Measurements from ENCODE around the gene AHSP.
"Not testable (repeated sequence)": the region's sequence is repeated elsewhere in the genome, so short reads cannot be mapped to it uniquely, and the experiment has no call there.

AHSP gene

DNA sequence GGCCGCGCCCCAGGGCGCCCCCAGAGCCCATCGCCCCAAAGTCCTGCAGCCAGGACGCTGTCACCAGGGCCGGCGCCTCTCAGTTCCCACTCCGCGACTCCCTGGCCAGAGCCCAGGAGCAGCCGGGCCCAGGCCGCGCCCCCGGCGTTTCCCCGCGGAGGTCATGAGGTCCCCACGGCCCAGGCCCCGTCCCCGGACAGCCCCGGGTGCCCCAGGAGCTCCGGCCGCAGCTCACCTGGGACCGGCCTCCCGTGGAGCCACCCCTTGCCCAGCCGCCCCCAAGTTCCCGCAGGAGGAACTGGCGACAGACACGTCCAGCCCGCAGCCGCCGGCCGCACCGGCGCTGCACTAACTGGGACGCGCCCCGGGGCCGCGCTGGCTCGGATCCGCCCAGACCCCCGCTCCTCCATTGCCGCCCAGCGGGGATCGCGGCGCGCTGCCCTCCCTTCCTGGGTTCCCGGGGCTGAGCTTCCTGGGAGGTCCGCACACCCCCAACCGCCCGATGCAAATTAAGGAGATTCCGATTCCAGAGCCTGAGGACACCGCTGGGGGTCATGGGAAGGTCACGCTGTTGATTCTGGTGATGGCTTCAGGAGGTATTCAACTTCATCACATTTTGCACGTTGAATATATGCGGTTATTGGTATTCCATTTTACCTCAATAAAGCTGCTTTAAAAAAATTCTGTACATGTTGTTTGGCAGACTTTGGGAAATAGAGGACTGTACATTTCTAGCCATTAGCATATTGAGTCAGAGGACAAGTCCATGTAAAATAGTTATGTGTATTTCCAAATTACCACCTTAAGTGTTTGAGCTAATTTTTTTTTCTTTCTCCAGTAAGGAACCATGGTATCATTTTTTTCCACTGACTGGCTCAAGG, 9.9 kb downstream of the AHSP start:
- TF ChIP-seq, protein P1, sequence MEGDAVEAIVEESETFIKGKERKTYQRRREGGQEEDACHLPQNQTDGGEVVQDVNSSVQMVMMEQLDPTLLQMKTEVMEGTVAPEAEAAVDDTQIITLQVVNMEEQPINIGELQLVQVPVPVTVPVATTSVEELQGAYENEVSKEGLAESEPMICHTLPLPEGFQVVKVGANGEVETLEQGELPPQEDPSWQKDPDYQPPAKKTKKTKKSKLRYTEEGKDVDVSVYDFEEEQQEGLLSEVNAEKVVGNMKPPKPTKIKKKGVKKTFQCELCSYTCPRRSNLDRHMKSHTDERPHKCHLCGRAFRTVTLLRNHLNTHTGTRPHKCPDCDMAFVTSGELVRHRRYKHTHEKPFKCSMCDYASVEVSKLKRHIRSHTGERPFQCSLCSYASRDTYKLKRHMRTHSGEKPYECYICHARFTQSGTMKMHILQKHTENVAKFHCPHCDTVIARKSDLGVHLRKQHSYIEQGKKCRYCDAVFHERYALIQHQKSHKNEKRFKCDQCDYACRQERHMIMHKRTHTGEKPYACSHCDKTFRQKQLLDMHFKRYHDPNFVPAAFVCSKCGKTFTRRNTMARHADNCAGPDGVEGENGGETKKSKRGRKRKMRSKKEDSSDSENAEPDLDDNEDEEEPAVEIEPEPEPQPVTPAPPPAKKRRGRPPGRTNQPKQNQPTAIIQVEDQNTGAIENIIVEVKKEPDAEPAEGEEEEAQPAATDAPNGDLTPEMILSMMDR (IDR thresholded peaks at IDR 0.05): no peak
- Mint-ChIP-seq H3K9me3 (peaks cover 43% of the 10 kb centered on the region), H3K4me3 (peak overlapping the region; percentile 58), H3K4me1 (no peaks in the 10 kb centered on the region), H3K27me3 (ENCODE audit: low read depth, poor library complexity) (peaks cover 37% of the 10 kb centered on the region), H3K27ac (no peak overlapping the region), H3K36me3 (ENCODE audit: low read depth) (no peaks in the 10 kb centered on the region)
- peak; percentile 30 for DNase-seq

DNA sequence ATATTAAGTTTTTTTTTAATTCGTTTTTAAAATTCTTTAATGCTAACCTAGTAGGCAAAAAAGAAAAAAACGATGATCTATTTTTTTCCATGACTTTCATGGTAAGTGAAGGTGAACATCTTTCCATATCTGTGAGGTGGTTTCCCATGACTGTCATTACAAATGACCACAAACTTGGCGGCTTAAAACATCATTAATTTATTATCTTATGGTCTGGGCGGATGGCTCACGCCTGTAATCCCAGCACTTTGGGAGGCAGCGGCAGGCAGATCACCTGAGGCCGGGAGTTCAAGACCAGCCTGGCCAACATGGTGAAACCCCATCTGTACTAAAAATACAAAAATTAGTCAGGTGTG, 10.5 kb downstream of the AHSP start:
- not testable (repeated sequence) for H3K27ac Mint-ChIP-seq

DNA sequence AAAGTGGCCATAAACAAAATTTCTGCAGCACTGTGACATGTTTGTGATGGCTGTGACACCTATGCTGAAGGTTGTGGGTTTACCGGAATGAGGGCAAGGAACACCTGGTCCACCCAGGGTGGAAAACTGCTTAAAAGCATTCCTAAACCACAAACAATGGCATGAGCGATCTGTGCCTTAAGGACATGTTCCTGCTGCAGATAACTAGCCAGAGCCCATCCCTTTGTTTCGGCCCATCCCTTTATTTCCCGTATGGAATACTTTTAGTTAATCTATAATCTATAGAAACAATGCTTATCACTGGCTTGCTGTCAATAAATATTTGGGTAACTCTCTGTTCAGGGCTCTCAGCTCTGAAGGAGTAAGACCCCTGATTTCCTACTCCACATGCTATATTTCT, 12.1 kb downstream of the AHSP start:
- DNase-seq; H3K4me1 Mint-ChIP-seq; H3K4me3 Mint-ChIP-seq; H3K27ac Mint-ChIP-seq; H3K36me3 Mint-ChIP-seq (ENCODE audit: low read depth): not testable (repeated sequence)
- peaks cover 28% of the 10 kb centered on the region for H3K27me3 Mint-ChIP-seq (ENCODE audit: low read depth, poor library complexity)
- peaks cover 55% of the 10 kb centered on the region for H3K9me3 Mint-ChIP-seq

More for the DNA sequence above, 10.5 kb downstream of the AHSP start:
- DNase-seq; H3K4me3 Mint-ChIP-seq; H3K4me1 Mint-ChIP-seq; H3K36me3 Mint-ChIP-seq (ENCODE audit: low read depth): not testable (repeated sequence)
- H3K27me3 Mint-ChIP-seq (ENCODE audit: low read depth, poor library complexity): peaks cover 37% of the 10 kb centered on the region
- peaks cover 46% of the 10 kb centered on the region for H3K9me3 Mint-ChIP-seq

DNA sequence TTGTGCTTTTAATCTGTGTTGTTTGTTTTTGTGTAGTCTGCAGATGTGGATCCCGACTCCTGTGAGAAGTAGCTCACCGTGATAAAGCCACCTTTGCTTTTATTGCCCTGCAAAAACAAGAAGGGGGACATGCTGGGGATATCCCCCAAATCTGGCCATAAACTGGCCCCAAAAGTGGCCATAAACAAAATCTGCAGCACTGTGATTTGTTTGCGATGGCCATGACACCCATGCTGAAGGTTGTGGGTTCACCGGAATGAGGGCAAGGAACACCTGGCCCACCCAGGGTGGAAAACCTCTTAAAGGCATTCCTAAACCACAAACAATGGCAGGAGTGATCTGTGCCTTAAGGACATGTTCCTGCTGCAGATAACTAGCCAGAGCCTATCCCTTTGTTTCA, 15.1 kb downstream of the AHSP start:
- Mint-ChIP-seq H3K27me3 (ENCODE audit: low read depth, poor library complexity) (peaks cover 17% of the 10 kb centered on the region), H3K4me3 (no peak overlapping the region), H3K27ac (no peak overlapping the region), H3K36me3 (ENCODE audit: low read depth) (no peaks in the 10 kb centered on the region), H3K4me1 (no peaks in the 10 kb centered on the region), H3K9me3 (peaks cover 60% of the 10 kb centered on the region)
- TF ChIP-seq, protein P1 (IDR thresholded peaks at IDR 0.05): no peak
- no peak for DNase-seq

DNA sequence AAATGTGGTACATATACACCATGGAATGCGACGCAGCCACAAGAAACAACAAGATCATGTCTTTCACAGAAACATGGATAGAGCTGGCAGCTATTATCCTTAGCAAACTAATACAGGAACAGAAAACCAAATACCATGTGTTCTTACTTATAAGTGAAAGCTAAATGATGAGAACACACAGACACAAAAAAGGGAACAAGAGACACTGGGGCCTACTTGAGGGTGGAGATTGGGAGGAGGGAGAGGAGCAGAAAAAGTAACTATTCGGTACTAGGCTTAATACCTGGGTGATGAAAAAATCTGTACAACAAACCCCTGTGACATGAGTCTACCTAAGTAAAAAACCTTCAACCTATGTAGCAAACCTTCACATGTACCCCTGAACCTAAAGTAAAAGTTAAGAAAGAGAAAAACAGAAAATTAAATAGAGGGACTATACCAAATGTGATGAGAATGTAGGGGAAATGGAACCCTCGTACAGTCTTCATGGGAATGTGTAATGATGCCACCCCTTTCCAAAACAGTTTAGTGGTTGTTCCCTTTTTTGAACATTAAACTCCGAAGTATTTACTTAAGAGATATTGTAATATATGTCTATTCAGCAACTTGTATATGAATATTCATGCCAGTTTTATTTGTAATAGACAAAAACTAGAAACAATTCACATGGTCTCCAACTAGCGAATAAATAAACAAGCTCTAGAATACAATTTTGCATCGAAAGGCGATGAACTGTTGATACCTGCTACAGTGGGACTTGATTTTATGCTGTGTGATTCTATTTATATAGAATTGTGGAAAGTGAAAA, 33.9 kb downstream of the AHSP start:
- no peak overlapping the region for H3K27ac Mint-ChIP-seq
- H3K27me3 Mint-ChIP-seq (ENCODE audit: low read depth, poor library complexity): peaks cover 20% of the 10 kb centered on the region
- no peaks in the 10 kb centered on the region for H3K4me1 Mint-ChIP-seq
- TF ChIP-seq, protein P1 (IDR thresholded peaks at IDR 0.05): no peak
- no peak for DNase-seq
- H3K36me3 Mint-ChIP-seq (ENCODE audit: low read depth): no peaks in the 10 kb centered on the region
- H3K9me3 Mint-ChIP-seq: peaks cover 7% of the 10 kb centered on the region
- no peak overlapping the region for H3K4me3 Mint-ChIP-seq

DNA sequence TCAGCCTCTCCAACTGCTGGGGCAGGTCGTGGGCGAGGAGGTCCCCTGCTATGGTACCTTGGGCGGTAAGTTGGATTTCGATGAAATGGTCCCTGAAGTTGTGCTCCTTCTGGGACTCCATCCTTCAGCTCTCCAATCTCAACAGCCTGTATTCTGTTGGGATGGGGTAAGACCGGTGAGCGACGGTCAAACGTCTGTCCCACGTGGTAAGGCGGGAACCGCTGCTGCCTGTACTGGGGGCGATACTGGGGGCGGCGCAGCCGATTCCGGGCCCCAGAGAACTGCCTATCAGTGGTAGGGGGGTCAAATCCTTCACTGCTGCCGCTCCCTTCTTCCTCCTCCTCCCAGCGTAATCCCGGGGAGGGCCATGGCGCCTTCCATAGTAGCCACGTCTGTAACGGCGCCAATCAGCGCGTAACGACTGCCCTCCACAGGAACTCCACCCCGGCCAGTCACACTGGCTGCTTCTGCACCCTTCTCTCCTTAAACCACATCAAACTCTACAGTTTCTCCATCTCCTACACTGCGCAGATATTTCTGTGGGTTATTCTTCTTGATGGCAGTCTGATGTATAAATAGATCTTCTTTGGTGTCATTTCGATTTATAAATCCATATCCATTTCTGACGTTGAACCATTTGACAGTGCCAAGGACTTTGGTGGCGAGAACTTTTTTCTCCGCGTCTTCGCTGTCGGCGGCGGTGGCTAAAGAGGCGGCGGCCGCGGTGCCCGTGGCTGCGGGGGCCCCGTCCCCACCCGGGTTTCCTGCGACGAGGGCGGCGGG, 41.1 kb downstream of the AHSP start:
- Mint-ChIP-seq H3K27ac (no peak overlapping the region), H3K9me3 (peaks cover 40% of the 10 kb centered on the region), H3K4me1 (no peaks in the 10 kb centered on the region), H3K36me3 (ENCODE audit: low read depth) (no peaks in the 10 kb centered on the region), H3K27me3 (ENCODE audit: low read depth, poor library complexity) (peaks cover 89% of the 10 kb centered on the region), H3K4me3 (peak overlapping the region; percentile 77)
- TF ChIP-seq, protein P1 (IDR thresholded peaks at IDR 0.05): no peak
- DNase-seq: peak; percentile 8

Data from nephron progenitor cell (in vitro differentiated cells).